Fibroblast of pulmonary artery (primary cell): ENCODE results near the gene LLGL1.

Source experiments
- DNase-seq: peaks from one replicate; pipeline ENCODE4 v3.0.0-alpha.2; 2010; ENCODE audit warnings: low read depth
- H3K4me3 ChIP-seq: replicated peaks from 2 replicates; pipeline ENCODE4 v1.5.1; 2011; ENCODE audit warnings: low read depth, mild to moderate bottlenecking, control low read depth, low read length, moderate library complexity
- CTCF ChIP-seq: IDR thresholded peaks from 2 replicates; pipeline ENCODE4 v1.5.1; 2011; ENCODE audit warnings: mild to moderate bottlenecking, control low read depth, low read length, inconsistent platforms; ENCODE audit errors: missing control alignments

The LLGL1 gene

GRCh38 chr17:18259621-18260331 lies 34.3 kb downstream of the LLGL1 start:
- H3K4me3 ChIP-seq, result peak overlapping the region; percentile 81
- TF ChIP-seq CTCF, result no peak
- DNase-seq, result no peak

GRCh38 chr17:18260332-18261145 lies 35.1 kb downstream of the LLGL1 start, which contains the start of gene MIEF2:
Gene MIEF2 (plus strand): TSS chr17:18260662. CDS start chr17:18262721, 2,059 bp downstream.
- DNase-seq, result peak; percentile 96
- TF ChIP-seq CTCF, result no peak
- H3K4me3 ChIP-seq, result peak within 1 kb of the TSS; percentile 81

- no peak for TF ChIP-seq CTCF
- DNase-seq, result peak; percentile 26
Observed at GRCh38 chr17:18261146-18261515, 35.7 kb downstream of the LLGL1 start.

GRCh38 chr17:18261659-18262058 lies 36.2 kb downstream of the LLGL1 start:
- no peak for DNase-seq
- peak overlapping the region; percentile 81 for H3K4me3 ChIP-seq
- no peak for TF ChIP-seq CTCF

More at GRCh38 chr17:18261146-18261515, 35.7 kb downstream of the LLGL1 start:
- H3K4me3 ChIP-seq, result peak overlapping the region; percentile 81

- DNase-seq, result no peak
- no peak for TF ChIP-seq CTCF
- no peak overlapping the region for H3K4me3 ChIP-seq
Observed at GRCh38 chr17:18262111-18262510, 36.7 kb downstream of the LLGL1 start.

- TF ChIP-seq CTCF, result no peak
- no peak overlapping the region for H3K4me3 ChIP-seq
- DNase-seq, result no peak
Observed at GRCh38 chr17:18262641-18263040, 37.2 kb downstream of the LLGL1 start.
